GM19025 (cell line): ENCODE measurements around the gene SLC2A9.

Experiments used
- ATAC-seq: cut with Tn5 transposase; IDR thresholded peaks from one replicate; pipeline ENCODE4 v1.9.1; 2021; ENCODE audit warnings: mild to moderate bottlenecking, low read depth, moderate library complexity; ENCODE audit not compliant: unreplicated experiment

SLC2A9 gene

DNA sequence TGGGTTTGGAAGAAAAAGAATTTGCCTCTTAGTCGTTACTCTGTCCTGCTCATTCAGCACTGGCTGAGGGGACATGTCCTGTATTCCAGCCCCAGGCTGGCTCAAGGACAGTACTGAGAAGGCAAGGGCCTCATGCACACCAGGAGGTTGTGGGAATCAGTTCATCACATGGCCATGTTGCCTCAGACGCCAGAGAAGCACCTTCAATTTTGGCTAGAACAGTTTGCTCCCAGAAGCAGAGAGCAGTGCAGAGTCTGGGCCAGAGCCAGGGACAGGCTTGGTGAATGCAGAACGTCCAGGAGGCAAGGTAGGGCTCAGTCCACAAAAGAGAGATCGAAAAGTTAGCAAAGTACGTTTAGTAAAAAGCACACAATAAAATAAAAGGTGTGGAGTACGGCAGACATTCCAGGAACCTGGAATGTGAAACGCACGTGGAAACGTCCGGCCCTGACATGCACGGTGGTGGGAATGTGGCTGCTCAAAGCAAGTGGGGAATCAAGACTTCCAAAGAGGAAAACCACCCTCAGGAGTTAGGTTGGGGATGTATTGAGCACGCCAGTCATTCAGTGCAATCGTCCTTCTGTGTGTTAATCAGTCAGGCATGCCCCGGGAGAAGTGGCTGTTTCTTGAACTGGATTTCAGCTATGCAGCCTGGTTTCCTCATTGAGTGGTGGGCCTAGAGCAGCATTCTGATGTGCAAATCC is 1.2 kb upstream of the SLC2A9 start:
- no peak for ATAC-seq

DNA sequence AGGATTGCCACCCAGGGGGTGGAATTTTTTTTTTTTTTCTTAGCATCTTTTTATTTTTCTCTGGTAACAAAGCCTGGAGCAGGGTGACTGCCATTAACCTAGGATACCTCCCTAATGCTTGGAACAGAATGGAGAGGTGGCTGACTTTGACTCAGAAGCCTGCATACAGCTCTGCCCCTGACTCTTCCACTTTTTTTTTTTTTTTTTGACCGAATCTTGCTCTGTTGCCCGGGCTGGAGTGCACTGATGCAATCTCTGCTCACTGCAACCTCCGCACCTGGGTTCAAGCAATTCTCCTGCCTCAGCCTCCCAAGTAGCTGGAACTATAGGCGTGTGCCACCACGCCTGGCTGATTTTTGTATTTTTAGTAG is 341 bp upstream of the SLC2A9 start:
- no peak for ATAC-seq

DNA sequence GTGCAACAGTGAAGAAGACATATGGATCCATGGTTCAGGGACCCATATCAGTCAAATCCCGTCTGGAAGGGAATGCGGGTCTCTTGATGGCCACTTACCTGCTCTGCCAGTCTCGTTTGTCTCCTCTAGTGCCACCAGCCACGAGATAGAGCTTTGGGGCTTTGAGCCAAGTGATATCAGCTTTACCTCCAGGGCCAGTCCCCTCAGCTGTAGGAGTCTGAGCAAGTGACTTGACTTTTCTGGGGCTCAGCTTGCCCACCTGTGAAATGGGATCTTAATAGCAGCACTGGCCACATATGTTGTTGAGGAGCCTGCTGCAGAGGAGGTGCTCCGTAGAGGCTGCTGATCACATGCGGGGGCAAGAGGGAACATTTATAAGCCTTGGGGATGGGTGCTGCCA is 1.2 kb downstream of the SLC2A9 start:
- no peak for ATAC-seq

DNA sequence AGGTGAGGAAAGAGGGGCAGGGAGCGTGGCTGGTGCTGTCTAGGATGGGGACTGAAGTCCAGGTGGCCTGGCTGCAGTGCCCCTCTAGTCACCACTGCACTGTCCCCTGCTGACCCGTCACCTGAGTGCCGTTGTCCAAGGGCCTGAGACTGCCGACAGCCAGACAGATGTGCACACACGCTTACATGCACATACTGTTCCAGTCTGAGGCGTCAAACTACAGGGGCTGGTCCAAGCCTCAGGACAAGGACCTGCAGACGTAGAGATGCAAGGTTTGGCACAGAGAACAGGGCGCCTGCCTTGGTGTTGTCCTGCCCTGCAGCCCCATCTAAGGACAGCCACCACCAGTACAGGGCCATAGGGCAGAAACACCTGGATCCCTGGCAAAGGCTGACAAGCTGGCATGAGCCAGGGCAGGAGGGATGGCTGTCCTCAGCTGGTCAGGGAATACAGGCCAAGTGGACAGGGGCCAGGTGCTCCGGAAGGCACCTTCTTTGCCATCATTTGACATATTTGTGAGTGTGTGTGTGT is 1.7 kb downstream of the SLC2A9 start:
- no peak for ATAC-seq

DNA sequence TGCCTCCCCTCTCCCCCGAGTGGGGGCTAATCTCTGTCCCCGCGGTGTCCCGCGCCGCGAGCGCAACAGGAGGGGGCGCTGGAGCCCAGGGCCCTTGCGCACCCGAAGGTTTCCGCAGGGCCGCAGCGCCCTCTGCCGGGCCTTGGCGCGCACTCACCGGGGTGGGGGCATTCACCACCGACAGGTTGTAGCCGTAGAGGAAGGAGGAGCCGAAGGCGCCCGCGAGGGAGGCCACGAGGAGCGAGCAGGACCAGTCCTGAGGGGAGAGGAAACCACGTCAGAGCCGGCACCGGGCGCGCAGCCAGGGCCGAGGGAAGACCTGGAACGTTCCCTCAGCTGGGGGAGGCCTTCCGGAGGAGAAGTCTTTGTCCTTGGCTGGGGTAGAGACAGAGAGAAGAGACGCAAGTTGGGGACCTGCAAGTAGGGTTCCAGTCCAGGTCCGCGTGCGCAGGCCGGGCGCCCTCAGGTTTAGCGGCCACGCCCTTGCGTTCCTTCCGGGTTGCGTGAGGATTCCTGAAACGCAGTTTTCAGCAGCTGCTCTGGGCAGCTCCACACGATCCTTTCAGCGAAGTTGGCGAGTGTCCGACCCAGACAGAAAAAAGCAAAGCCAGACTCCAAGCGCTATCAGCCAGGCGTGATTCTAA is 2.4 kb downstream of the SLC2A9 start:
- ATAC-seq = peak; percentile 96

DNA sequence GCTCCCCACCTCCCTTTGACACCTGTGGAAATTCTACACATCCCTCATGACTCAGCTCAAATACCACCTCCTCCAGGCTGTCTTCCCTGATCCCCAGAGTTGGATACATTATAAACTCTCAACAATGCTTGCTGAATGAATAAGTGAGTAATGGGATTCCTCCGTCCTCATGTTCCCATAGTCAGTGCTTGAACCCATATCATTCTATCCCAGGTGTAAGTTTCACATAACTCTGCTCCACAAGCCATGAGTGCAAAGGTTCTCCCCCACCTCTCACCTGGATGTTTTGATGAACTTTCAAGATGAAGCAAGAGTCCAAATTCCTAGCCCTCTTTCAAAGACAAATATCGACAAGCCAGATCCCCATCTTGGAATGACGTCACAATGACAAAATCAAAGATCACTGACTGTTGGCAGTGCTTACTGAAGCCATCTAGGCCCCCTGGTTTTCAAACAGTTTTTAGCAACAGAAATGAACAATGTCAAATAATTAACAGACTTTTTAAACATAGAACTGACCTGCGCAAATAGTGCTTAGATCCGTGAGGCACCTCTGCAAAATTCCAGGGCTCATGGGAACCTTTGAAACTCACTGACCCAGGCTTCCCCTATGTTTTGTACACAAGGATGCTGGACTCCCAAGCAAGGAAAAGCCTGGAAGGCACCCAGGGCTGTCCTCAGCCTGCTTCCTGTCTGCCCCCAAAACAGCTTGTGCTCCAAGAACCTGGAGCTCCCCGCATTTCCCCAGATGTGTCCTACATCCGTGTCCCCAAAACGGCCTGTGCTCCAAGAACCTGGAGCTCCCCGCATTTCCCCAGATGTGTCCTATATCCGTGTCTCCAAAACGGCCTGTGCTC is 4.0 kb downstream of the SLC2A9 start:
- ATAC-seq = no peak

DNA sequence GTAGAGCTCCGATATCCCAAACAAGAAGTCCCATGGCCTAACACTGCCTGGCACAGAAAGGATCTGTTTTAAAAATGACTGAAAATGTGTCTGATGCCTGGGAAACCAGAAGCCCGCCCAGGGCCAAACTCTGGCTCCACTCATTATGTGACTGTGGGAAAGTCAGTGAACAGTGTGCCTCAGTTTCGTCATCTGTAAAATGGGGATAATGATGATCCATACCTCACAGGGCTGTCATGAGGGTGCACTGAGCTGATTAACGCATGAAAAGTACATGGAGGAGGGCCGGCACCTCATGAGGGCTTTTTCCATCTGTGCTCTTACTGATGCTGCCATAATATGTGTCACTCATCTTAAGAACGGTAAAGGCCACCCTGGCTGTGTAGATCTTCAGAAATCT is 5.1 kb downstream of the SLC2A9 start:
- ATAC-seq = no peak

DNA sequence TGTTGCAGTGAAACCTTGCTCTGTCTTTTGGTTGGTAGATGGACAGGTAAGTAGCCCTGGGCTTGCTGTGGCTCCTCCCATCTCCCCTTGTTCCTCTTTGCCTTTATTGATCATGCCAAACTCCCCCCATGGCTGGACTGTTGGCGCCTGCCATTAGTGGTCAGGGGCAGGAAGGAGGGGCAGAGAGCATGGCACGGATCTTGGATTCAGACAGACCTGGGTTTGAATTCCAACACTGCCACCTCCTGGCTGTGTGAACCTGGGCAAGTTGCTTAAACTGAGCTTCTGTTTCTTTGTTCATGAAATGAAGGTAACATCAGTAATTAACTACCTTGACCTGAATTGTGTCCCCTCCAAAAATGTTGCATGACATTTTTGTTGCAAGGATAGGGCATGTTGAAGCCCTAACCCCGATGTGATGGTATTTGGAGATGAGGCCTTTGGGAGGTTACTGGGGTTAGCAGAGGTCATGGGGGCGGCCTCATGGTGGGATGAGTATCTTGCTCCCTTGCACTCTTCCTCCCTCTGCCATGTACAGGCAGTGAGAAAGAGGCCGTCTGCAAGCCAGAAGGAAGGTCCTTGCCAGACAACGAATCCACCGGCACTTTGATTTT is 6.0 kb downstream of the SLC2A9 start:
- ATAC-seq = no peak

DNA sequence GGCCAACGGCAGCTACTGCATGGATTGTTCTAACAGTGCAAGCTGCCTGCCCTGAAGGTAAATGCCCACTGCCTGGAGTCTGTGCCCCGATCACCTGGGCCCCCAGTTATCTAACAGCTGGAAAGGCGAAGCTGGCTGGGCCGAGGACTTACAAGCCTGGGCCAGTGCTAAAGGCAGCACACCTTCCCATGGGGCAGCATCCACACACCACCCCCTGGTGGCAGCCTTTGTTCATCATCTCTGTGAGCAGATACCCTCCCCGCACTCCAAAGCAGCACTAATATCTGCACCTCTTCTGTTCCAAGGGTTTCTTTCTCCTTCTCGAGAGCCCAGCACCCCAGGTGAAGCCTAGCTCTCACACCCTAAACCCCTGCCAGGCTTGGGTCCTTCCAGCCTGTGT is 7.6 kb downstream of the SLC2A9 start:
- no peak for ATAC-seq

DNA sequence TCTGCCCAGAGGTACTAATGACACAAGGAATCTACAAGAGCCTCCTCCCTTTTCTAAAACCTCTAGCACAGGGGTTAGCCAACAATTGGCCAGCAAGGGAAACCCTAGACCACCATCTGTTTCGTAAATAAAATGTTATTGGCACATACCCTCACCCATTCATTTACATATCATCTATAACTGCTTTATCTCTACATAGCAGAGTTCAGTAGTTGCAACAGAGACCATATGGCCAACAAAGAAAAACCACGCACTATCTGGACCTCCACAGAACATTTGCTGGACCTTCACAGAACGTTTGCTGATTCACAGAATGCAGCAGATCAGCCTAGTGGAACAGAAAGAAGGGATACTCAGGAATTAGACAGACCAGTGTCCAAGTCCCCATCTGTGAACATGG is 9.4 kb downstream of the SLC2A9 start:
- no peak for ATAC-seq

DNA sequence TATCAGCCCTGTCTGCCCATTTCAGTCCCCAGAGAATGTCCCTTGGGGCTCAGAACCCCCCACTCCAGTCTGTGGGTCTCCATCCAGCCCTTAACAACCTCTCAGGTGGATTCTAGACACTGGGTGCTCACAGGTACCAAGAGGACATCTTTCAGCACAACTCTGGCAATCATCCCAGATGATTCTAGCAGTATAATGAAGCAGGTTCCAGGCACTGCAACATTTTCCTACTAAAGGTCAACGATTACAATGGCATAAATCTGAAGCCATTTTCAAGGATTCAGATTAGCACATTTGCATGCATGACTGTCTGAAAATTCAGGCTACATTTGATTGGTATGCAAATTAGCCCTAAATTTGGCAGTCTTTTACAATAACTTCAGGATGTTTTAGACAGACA is 10.0 kb downstream of the SLC2A9 start:
- ATAC-seq = no peak

DNA sequence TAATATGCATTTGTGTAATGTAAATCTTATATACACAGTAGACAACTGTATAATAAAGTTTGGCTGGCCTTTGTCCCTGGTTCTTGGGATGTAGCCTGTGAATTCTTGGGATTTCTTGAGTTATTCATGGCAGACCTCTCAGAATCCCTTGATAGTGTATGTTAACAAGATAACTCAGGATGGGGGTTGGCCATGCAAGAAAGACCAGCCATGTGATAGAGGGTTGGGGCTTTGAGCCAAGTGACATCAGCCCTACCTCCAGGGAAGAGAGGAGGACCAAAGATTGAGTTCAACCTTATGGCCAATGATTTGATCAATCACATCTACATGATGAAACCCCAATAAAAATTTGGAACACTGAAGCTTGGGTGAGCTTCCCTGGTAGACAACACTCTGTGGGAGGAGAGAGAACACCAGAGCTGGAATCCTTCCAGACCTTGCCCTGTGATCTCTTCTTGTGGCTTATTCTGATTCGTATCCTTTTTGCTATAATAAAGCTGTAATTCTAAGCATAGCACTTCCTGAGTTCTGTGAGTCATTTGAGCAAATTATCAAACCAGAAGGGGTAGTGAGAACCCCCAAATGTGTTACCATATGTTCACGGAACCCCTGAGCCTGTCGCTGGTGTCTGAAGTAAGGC is 11.3 kb downstream of the SLC2A9 start:
- no peak for ATAC-seq

DNA sequence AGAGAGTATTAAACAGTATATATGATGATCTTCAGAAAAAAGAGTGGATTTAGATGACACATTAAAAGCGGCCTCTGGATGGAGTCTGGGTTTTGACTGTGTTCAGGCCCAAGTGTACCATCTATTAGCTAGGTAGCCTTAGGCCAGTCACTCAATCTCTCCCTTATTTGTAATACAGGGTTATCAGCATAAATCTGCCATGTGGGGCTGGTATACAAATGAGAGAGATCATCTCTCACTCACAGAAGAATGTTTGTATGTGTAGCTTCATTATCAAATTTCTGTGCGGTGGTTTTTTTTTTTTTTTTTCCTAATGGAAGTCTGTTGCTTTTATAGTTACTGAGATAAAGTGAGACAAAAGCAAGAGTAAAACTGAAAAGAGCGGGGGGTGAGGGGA is 12.7 kb downstream of the SLC2A9 start:
- ATAC-seq = no peak

DNA sequence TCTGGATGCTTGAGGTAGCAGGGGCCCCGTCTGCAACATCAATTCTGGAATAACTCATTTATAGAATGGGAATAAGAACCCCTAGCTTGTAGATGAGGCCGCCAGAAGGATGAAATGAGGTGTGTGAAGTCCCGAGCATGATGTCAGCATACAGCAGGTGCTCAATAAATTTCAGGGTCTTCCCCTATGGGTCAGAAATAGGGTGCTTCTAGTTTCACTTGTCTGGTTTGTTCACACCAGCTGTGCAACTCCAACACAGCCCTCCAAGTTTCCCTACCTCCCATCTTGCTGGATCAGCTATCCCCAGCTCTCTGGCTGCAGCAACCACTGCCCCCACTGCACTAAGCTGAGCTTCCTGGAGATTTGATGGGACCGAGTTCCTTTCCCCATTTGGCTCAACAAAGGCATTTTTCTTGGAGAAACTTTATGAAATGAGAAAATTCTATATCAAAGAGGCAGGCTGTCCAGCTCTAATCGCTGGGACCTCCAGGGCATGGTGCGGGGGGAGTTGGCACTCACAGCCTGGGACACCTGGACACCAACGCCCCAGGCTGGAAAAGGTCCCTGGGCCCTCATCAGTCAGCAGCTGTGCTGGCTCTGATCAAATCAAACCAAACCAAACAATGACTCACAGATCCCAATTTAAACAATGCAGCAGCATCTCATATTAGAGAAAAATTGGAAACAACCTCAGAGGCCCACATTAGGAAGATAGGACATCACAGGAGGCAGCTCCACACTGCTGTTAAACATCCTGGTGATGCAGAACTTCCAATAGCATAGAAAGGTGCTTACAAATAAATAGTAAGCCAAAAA is 13.3 kb downstream of the SLC2A9 start:
- ATAC-seq = peak; percentile 40

DNA sequence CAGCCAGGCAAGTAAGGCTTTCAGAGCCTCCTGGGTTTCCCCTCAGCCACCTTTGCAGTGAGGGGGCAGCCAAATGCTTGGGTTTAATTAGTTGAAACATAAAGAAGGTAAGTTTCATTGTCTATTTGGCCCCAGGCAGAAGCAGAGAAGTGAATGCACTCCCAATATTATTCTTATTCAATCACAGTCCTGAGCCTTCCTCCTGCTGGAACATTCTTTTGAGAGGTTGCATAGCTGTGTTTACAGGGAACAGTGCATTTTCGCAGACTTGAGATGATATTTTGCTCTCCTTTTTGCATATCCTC is 13.9 kb downstream of the SLC2A9 start:
- ATAC-seq = peak; percentile 31

DNA sequence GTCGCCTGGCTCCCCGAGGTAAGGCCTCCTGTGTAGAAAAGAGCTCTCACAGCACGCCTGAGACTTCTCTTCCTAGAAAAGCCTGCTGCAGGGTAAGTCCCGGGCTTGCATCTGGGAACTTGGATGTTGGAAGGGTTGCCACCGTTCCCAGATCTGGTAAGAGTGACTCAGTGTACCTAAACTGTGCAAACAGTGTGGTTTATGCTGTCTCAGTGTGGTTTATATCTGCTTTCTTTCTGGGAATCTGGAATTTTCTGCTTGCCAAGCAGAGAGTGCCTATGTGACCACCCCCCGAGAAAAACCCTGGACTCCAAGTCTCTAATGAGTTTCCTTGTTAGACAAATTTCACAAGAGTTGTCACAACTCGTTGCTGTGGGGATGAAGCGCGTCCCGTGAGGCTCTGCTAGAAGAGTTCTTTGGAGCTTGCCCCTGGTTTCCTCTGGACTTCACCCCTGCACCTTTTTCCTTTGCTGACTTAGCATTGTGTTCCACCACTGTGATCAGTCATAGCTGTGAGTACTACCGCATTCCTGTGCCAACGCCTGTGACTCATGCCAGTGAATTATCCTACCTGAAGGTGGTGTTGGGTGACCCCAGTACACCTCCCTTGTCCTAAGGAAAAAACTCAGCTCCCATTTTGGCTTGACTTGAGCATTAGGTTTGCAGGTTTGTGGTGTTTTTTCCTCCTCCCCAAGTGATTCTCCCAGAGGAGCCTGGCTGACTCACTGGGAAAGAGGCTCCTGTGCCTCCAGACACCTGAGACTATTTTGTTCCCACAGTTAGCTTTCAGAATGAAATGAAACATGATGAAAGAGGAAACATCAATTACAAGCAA is 14.5 kb downstream of the SLC2A9 start:
- ATAC-seq = peak; percentile 5

DNA sequence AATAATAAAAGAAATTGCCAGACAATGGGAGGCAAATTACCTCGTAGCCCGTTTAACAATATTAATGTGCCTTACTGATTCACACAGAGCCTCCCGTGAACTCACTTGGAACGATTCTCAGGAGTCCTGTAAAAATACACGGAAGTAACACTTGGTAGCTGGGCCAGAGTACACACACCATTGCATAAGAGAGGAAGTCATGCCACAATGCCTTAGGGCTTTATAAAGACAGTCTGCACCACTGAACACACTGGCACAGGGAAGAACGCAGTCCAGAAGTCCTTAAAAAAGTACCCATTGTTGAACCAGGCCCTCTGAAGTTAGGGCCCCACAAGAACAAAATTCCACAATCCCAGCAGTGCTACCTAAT is 15.1 kb downstream of the SLC2A9 start:
- ATAC-seq = peak; percentile 28

DNA sequence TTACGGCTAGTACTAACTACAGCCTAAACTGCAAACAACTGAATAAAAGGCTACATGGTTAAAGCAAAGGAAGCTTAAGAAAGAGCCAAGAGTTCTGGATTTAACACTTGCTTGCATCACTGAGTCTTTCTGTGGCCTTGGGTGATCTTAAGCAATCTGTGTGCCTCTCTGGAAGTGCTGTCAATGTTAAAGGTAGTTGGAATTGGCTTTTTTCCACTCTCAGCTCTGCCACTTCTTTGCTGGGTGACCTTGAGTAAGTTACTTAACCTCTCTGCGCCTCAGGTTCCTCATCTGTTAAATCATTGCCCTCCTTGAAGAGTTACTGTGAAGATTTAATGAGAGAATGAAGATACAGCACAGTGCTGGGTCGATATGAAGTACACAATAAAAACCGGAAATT is 15.7 kb downstream of the SLC2A9 start:
- ATAC-seq = no peak

DNA sequence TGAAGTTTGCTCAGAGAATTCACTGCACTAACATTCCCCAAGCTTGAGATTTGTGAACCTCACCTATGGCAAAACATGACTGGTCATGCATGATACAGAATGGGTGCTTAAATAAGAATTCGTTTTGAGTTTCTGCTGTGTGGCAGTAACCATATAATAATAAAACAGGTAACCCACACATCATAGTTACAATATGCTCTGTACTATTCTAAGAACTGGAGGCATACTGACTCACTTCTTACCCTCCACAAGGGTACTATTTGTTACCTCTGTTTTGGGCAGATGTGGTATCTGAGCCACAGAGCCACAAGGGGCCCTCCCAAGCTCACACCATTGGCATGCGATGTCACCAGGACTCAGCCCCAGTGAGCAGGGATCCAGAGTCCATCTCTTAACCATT is 17.6 kb downstream of the SLC2A9 start:
- ATAC-seq = peak; percentile 34
